ENCODE data around the gene DAAM2. TPM values are rescaled to one million over a fixed set of nuclear protein-coding genes. Genes with fewer than 3 reads are reported as not detected.

The DAAM2 gene
- total and polyA plus RNA-seq, 2 donors from 2014 or later, result 6.9 to 19.8 TPM

GRCh38 chr6:39819676-39820075, 27.5 kb downstream of the DAAM2 start:
- Histone ChIP-seq H3K9ac (ENCODE audit: low read length in 3 of 3) (no peak overlapping the region), H3K9me3 (ENCODE audit: control insufficient read depth in 2 of 3, insufficient read depth in 1 of 3, low read length in 3 of 3) (no peaks in the 10 kb centered on the region), H3K27ac (ENCODE audit: low read depth in 2 of 2, low read length in 2 of 2) (no peak overlapping the region), H3K36me3 (ENCODE audit: control insufficient read depth in 2 of 3, insufficient read depth in 3 of 3, low read length in 3 of 3) (no peaks in the 10 kb centered on the region), H3K27me3 (ENCODE audit: control insufficient read depth, insufficient read depth, low read length) (no peaks in the 10 kb centered on the region), H3K4me3 (ENCODE audit: low read length in 3 of 3) (no peak overlapping the region), H3K4me1 (ENCODE audit: control insufficient read depth in 2 of 3, insufficient read depth in 2 of 3, low read depth in 1 of 3, low read length in 3 of 3) (peaks cover 0 to 20% (median 0%) of the 10 kb centered on the region in 3 donors)
- no peak for TF ChIP-seq CTCF (IDR thresholded peaks at IDR 0.05; ENCODE audit: borderline replicate concordance, extremely low read depth, insufficient read depth)
- intact Hi-C loops (cut with DNase I), result no loop called here
- no peak for DNase-seq
- FAIRE-seq, result no peak

- no peaks in the 10 kb centered on the region for H3K9me3 ChIP-seq (ENCODE audit: control insufficient read depth in 2 of 3, insufficient read depth in 1 of 3, low read length in 3 of 3)
- no peaks in the 10 kb centered on the region for H3K36me3 ChIP-seq (ENCODE audit: control insufficient read depth in 2 of 3, insufficient read depth in 3 of 3, low read length in 3 of 3)
- intact Hi-C loops (cut with DNase I), result no loop called here
- no peak overlapping the region for H3K27ac ChIP-seq (ENCODE audit: low read depth in 2 of 2, low read length in 2 of 2)
- no peak overlapping the region for H3K4me3 ChIP-seq (ENCODE audit: low read length in 3 of 3)
- DNase-seq, result no peak
- no peak overlapping the region for H3K9ac ChIP-seq (ENCODE audit: low read length in 3 of 3)
- H3K4me1 ChIP-seq (ENCODE audit: control insufficient read depth in 2 of 3, insufficient read depth in 2 of 3, low read depth in 1 of 3, low read length in 3 of 3), result peaks cover 0 to 20% (median 0%) of the 10 kb centered on the region in 3 donors
- no peaks in the 10 kb centered on the region for H3K27me3 ChIP-seq (ENCODE audit: control insufficient read depth, insufficient read depth, low read length)
- no peak for FAIRE-seq
- TF ChIP-seq CTCF (IDR thresholded peaks at IDR 0.05; ENCODE audit: borderline replicate concordance, extremely low read depth, insufficient read depth), result no peak
Observed at GRCh38 chr6:39820553-39820952, 28.4 kb downstream of the DAAM2 start.

GRCh38 chr6:39821046-39821740, 29.0 kb downstream of the DAAM2 start:
- Histone ChIP-seq H3K27me3 (ENCODE audit: control insufficient read depth, insufficient read depth, low read length) (no peaks in the 10 kb centered on the region), H3K36me3 (ENCODE audit: control insufficient read depth in 2 of 3, insufficient read depth in 3 of 3, low read length in 3 of 3) (no peaks in the 10 kb centered on the region), H3K4me1 (ENCODE audit: control insufficient read depth in 2 of 3, insufficient read depth in 2 of 3, low read depth in 1 of 3, low read length in 3 of 3) (peaks cover 0 to 20% (median 0%) of the 10 kb centered on the region in 3 donors), H3K27ac (ENCODE audit: low read depth in 2 of 2, low read length in 2 of 2) (peak overlapping the region; percentile 41 to 65), H3K9me3 (ENCODE audit: control insufficient read depth in 2 of 3, insufficient read depth in 1 of 3, low read length in 3 of 3) (no peaks in the 10 kb centered on the region), H3K4me3 (ENCODE audit: low read length in 3 of 3) (no peak overlapping the region), H3K9ac (ENCODE audit: low read length in 3 of 3) (peak overlapping the region in 1 of 3 donors; percentile 16)
- intact Hi-C loops (cut with DNase I), result no loop called here
- FAIRE-seq (no peak), DNase-seq (no peak)
- TF ChIP-seq CTCF (IDR thresholded peaks at IDR 0.05; ENCODE audit: borderline replicate concordance, extremely low read depth, insufficient read depth), result no peak

Measured in kidney (tissue), 14 donors.